HG03521 (cell line): ENCODE measurements around the gene B4GALNT3.

Source experiments
- ATAC-seq: cut with Tn5 transposase; IDR thresholded peaks from one replicate; pipeline ENCODE4 v1.9.1; 2021; ENCODE audit warnings: mild to moderate bottlenecking, moderate library complexity; ENCODE audit not compliant: unreplicated experiment

Gene B4GALNT3

DNA sequence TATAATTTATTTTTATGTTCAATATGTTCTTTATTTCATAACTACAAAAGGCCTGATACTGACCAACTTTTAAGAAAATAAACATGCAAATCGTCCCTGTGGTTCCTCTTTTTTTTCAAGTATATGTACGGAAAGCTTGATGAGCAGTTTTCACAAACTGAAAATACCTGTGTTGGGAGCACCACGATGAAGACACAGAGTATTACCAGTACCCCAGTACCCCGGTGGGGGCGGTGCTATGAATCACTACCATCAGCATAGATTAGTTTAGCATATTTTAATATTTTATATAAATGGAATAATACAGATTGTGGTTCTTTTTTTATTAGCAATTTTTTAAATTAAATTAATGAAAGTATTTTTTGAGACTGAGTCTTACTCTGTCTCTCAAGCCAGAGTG lies 7.0 kb downstream of the B4GALNT3 start:
- no peak for ATAC-seq

- ATAC-seq = no peak
Measured at GRCh38 chr12:467591-467990, 7.9 kb downstream of the B4GALNT3 start.

DNA sequence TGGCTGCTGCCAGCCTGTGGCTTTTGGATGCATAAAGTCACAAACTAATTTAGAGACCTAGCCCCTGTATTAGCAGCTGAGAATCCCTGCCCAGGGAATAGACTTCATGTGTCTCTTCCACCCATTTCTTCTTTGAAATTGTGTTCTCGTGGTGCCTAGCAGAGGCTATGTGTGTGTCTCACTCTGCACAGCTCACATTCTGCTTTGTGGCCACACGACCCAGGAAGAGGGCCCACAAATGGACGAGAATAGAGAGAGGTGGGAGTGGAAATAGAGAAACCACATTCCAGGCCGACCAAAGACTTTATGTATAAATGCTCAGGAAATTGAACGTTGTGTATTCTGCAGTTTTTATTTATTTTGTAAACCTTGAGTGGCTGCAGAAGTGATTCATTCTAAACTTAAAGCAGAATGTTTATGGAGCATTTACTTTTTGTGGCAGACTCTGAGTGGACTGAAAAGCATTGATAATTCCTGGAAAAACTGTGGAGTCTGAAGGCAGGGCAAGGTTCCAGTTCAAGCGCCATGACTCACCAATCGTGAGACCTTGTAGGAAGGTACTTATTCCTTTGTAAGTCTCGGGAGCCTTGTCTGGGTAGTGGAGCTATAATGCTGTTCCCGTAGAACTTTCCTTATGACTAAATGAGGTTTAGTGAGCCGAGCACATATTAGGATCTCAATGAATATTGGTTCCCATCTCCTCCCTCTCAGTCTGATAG lies 9.1 kb downstream of the B4GALNT3 start:
- ATAC-seq = no peak

DNA sequence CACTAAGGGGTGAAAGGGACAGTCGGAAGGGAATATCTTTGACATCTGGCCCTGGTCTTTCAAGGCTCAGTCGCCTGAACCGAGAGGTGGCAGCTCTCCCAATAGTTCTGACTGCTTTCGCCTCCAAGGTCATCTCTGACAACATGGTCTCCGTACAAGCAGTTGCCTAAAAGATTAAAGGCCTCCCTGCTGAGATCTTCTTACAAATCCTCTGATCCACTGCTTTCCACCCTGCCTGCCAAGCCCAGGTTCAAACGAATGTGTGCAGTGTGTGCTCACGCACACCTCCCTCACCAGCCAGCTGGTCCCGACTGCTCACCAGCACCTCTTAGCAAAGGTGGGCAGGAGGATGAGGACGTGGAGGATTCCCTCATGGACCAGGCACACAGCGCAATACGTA lies 10.4 kb downstream of the B4GALNT3 start:
- ATAC-seq = no peak

- ATAC-seq = no peak
Measured at GRCh38 chr12:473198-473597, 13.5 kb downstream of the B4GALNT3 start.

- no peak for ATAC-seq
Measured at GRCh38 chr12:473863-474577, 14.3 kb downstream of the B4GALNT3 start.

DNA sequence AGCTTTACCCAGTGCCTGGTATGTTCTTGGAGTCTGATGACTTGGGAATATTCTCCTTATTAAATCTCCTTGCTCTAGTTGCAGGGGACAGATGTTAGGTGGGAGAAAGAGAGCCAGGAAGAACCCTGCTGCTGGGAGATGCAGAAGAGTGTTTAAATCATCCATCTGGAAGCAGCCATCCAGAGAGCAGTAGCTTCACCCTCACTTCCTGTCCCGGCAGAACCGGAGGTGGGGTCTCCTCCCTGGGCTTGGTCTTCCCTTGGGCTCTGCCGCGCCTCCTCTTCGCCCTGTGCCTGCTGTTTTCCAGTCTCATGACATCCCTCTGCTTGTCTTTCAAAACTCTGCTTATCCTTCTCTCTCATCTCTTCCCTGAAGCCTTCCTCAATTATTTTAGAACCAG lies 15.5 kb downstream of the B4GALNT3 start:
- no peak for ATAC-seq

DNA sequence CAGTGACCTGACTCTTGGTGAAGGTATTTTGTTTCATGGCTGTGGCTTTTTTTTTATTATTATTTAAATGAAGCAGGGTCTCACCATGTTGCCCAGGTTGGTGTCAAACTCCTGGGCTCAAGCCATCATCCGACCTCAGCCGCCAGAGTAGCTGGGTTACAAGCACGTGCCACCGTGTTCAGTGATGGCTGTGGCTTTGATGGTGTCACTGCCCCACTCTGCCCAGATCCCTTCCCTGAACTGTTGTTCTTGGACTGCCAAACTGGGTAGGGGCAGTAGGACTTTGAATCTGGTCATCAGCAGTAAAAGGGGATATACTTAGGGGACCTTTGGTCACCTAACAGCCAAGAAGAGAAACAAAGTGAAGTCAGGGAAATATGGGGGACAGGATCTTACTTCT lies 19.4 kb downstream of the B4GALNT3 start:
- no peak for ATAC-seq

- no peak for ATAC-seq
Measured at GRCh38 chr12:480831-481816, 21.4 kb downstream of the B4GALNT3 start.

DNA sequence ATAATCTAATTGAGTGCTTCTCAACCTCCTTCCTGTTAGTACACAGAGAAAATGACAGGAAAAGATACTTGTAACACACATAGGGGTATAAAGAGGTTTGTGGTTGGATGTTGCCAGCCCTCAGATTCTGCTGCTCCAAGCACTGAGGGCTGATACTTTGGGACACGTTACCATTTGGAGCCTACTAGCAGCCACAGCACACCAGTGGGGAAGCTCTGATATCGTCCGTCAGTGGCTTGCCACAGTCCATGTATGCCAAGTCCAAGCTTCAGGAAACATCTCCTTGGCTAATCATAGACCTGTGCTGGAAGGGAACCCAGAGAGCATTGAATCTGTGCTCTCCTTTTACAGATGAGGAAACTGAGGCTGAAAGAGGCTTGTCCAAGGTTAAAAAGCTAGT lies 22.3 kb downstream of the B4GALNT3 start:
- no peak for ATAC-seq

GRCh38 chr12:484096-484495 lies 24.4 kb downstream of the B4GALNT3 start:
- no peak for ATAC-seq

GRCh38 chr12:490260-490659 lies 30.5 kb downstream of the B4GALNT3 start:
- no peak for ATAC-seq

DNA sequence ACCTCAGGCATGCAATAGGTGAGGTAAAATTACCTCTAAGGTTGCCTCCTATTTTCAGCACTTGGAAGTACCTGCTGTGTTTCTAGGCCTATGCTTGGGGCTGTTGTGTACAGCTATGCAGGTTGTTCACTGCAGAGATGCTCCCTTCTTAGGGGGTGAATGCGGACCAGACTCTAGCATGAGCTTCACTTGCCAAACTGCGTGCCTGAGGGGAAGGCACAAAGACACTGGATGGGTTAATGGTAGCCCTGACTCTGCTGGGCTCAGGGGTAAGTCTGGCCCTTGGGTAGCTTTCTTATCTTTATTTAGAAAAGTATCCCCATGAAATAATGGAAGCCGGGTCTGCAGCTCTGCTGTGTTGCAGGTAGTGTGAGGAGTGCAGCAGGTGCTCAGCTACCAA lies 35.7 kb downstream of the B4GALNT3 start:
- no peak for ATAC-seq

- no peak for ATAC-seq
Measured at GRCh38 chr12:496736-497135, 37.0 kb downstream of the B4GALNT3 start.

DNA sequence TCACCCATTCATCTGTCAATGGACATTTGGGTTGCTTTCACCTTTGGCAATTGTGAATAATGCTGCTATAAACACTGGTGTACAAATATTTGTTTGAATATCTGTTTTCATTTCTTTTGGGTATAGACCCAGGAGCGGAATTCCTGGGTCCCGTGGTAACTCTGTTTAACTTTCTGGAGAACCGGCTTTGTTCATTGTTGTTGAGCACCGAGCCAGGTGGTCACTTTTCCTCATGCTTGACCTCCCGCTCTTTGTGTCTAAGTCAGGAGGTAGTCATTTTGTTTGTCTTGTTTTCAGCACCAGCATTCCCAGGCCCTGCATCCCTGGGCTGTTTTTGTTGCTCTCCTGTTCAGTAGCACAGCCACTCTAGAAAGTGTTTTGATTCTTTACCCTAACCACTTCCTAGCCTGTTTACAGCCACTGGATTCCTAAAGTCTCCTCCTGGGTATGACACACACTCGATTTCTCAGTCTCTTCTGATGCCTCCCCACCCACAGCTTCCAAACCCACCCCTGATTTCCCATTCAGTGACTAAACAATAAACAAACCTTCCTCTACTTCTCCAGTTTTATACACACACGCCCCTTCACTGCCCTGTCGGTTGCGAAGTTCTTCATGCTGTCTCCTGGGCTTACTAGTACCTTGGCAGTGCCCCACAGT lies 37.9 kb downstream of the B4GALNT3 start:
- ATAC-seq = no peak

DNA sequence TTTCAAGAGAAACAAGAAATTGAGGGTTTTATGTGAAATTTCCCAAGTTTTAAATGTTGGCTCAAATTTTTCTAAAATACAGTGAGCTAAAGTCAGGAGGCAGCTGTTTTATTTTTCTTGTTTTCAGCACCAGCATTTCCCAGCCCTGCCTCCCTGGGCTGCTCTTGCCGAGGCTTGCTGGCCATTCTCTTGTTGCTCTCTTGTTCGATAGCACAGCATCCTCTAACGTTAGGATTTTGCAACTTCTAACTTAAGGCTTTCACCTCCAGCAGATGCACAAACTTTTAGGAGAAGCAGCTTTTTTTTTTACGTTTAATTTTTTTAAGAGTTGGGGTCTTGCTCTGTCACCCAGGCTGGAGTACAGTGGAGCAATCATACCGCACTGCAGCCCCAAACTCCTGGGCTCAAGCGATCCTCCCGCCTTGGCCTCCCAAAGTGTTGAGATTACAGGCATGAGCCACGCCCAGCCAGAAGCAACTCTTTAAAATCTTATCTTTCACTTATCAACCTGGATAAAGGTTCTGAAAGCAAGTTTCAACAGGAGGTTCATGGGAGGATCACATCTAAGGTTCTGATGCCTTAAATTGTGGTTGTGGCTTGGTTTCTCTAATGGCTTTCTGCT lies 40.2 kb downstream of the B4GALNT3 start:
- ATAC-seq = no peak

GRCh38 chr12:501722-502447 lies 42.1 kb downstream of the B4GALNT3 start:
- ATAC-seq = no peak

- ATAC-seq = no peak
Measured at GRCh38 chr12:503111-503761, 43.5 kb downstream of the B4GALNT3 start.

GRCh38 chr12:505221-505620 lies 45.5 kb downstream of the B4GALNT3 start:
- ATAC-seq = no peak
